Heart left ventricle (tissue), 16 donors: ENCODE data around the gene STIL. TPM values are rescaled to one million over a fixed set of nuclear protein-coding genes. Genes with fewer than 3 reads are reported as not detected.

Experiments used
- ATAC-seq, 4 donors: fragments of 200-7000 bp; cut with Tn5 transposase; one replicate each; pipeline ENCODE4 v1.9.1; 2020 to 2022; ENCODE audit warnings: moderate library complexity in 4 of 4, mild to moderate bottlenecking in 3 of 4, moderate number of reproducible peaks in 1 of 4
- DNase-seq, 5 donors: peaks; one replicate each; pipeline ENCODE4 v3.0.0-alpha.2; 2020
- H3K27ac ChIP-seq, 12 donors: fragments of 200-600 bp; sonication (generic) in 4 of 12; one replicate each; pipeline versions ENCODE4 v1.5.0 to v1.8.0; 2016 to 2022; ENCODE audit warnings: mild to moderate bottlenecking in 2 of 12
- H3K27me3 ChIP-seq, 9 donors: fragments of 200-600 bp; sonication (generic) in 2 of 9; one replicate each; pipeline versions ENCODE4 v1.5.1 to v1.8.0; 2016 to 2022; ENCODE audit warnings: mild to moderate bottlenecking in 3 of 9
- H3K36me3 ChIP-seq, 9 donors: fragments of 200-600 bp; sonication (generic) in 2 of 9; one replicate each; pipeline versions ENCODE4 v1.5.0 to v1.8.0; 2018 to 2022; ENCODE audit warnings: mild to moderate bottlenecking in 2 of 9
- H3K4me1 ChIP-seq, 12 donors: fragments of 200-600 bp; sonication (generic) in 4 of 12; one replicate each; pipeline versions ENCODE4 v1.5.0 to v1.8.0; 2016 to 2022; ENCODE audit warnings: mild to moderate bottlenecking in 3 of 12
- H3K4me3 ChIP-seq, 12 donors: fragments of 200-600 bp; sonication (generic) in 4 of 12; one replicate each; pipeline versions ENCODE4 v1.5.0 to v1.8.0; 2017 to 2022; ENCODE audit warnings: mild to moderate bottlenecking in 9 of 12, moderate library complexity in 4 of 12
- H3K9me3 ChIP-seq, 12 donors: fragments of 200-600 bp; sonication (generic) in 4 of 12; one replicate each; pipeline versions ENCODE4 v1.5.0 to v1.8.0; 2016 to 2022; ENCODE audit warnings: mild to moderate bottlenecking in 1 of 12
- CTCF ChIP-seq, 12 donors: fragments of 200-600 bp; sonication (generic) in 4 of 12; IDR thresholded peaks; one replicate each; pipeline versions ENCODE4 v1.5.0 to v1.8.0; 2018 to 2022; ENCODE audit warnings: antibody characterized with exemption in 12 of 12, mild to moderate bottlenecking in 5 of 12
- POLR2A ChIP-seq, 2 donors: fragments of 450-650 bp; IDR thresholded peaks; one replicate each; pipeline ENCODE4 v1.6.1; 2017; ENCODE audit warnings: antibody characterized with exemption in 2 of 2, mild to moderate bottlenecking in 2 of 2, moderate library complexity in 2 of 2
- WGBS, 4 donors: extraction: QIAGEN DNeasy Blood & Tissue Kit in 2 of 4; methylation state at CpG; one replicate each; pipeline versions ENCODE4 v1.1.5 to v1.1.7; 2013 to 2018; 5-methylcytosine and 5-hydroxymethylcytosine counted together
- intact Hi-C, 10 donors: fragments of 100-400 bp; cut with DNase I; formaldehyde crosslinking; loops; one replicate each; pipeline versions ENCODE4 v1.11.1 to v1.14.2; 2022
- polyA plus RNA-seq, 2 donors: library from polyadenylated mRNA; stranded (reverse); fragments of 200-250 nt; gene quantifications; one replicate each; pipeline ENCODE4 v1.2.3, GENCODE V29; 2013
- total RNA-seq, 9 donors: library from RNA; depleted of rRNA in 2 of 9; stranded (reverse); fragments of >200 nt in 2 of 9; fragmentation: NEBNext Ultra II Directional in 3 of 9; extraction: Animal tissue kit (Norgen Biotek cat#: 25700) in 3 of 9; gene quantifications; one replicate each; pipeline versions ENCODE4 v1.1.0 to v1.2.4, GENCODE V29; 2016 to 2023
- donor health status: ischemic (EF 13 %, LVEDD 7.1; RV severe dilation, severe dysfunction).
- donor health status: healthy with polysubstance abuse.
- donor health status: DM: no; HTN: yes; CAD: no.
- donor health status: DM: no; HTN: no; CAD: no.
- donor health status: ischemic (EF 25% LVEDD 6.9; RV normal size, moderate dysfunction).
- donor health status: ischemic (EF 25% LVEDD 5.7; RV mildly dilated, moderate dysfunction).
- donor health status: healthy.
- donor health status: DM: yes; HTN: yes; CAD: no.
- donor health status: ischemic (EF 35%, LVEDD 5.7; RV mildly dilated, moderate dysfunction).
- donor health status: nonischemic (EF 11% LVEDD 7.7; RV severe dilation, severe dysfunction).
- donor health status: DM: yes; HTN: yes; CAD: no.
- donor health status: PGD.
- donor health status: ischemic (EF 29% LVEDD 5.4; RV normal size, mild dysfunction).
- donor health status: nonischemic (EF 23%, LVEDD 6.1; RV moderate dilation, normal function).

STIL gene
- total and polyA plus RNA-seq, 11 donors: 0.19 to 3.1 (median 0.60) TPM

- no peak for TF ChIP-seq CTCF (IDR thresholded peaks at IDR 0.05)
- TF ChIP-seq POLR2A (IDR thresholded peaks at IDR 0.05): no peak
- Histone ChIP-seq H3K36me3 (no peaks in the 10 kb centered on the region), H3K27ac (no peak overlapping the region), H3K9me3 (no peaks in the 10 kb centered on the region), H3K27me3 (no peaks in the 10 kb centered on the region), H3K4me3 (no peak overlapping the region), H3K4me1 (peaks cover 0 to 14% (median 11%) of the 10 kb centered on the region in 12 donors)
- ATAC-seq: no peak
- WGBS, 4 donors: 86 to 98% (median 94%) methylated on average over 3 of the region's 3 CpGs
- DNase-seq: no peak
- intact Hi-C loops: loop anchor here in 1 of 10 donors (10.0 kb wide), 1 partner anchor 144 kb away; no protein-coding TSS in a partner anchor
Measured at GRCh38 chr1:47328992-47329391, 15.0 kb upstream of the STIL start.

DNA sequence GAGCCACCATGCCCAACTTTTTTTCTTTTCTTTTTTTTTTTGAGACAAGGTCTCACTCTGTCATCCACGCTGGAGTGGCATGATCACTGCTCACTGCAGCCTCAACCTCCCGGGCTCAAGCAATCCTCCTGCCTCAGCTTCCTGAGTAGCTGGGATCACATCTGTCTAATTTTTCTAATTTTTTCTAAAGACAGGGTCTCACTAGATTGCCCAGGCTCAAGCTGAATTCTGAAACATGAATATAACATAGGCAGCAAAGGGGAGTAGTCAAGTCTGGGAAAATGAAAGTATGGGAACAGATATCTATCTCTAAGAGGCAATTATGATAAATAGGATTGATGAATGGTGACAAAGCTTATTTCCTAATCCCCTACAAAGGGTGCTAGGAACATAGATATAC, 12.3 kb upstream of the STIL start:
- Histone ChIP-seq H3K4me1 (no peaks in the 10 kb centered on the region), H3K27me3 (no peaks in the 10 kb centered on the region), H3K36me3 (no peaks in the 10 kb centered on the region), H3K4me3 (no peak overlapping the region), H3K9me3 (no peaks in the 10 kb centered on the region), H3K27ac (no peak overlapping the region)
- ATAC-seq (no peak), DNase-seq (no peak)
- intact Hi-C loops: loop anchor here in 1 of 10 donors (10.0 kb wide), 1 partner anchor 141 kb away; no protein-coding TSS in a partner anchor
- WGBS, 4 donors: 46 to 92% (median 81%) methylated on average over 2 of the region's 2 CpGs
- TF ChIP-seq CTCF (IDR thresholded peaks at IDR 0.05) (no peak), POLR2A (IDR thresholded peaks at IDR 0.05) (no peak)

DNA sequence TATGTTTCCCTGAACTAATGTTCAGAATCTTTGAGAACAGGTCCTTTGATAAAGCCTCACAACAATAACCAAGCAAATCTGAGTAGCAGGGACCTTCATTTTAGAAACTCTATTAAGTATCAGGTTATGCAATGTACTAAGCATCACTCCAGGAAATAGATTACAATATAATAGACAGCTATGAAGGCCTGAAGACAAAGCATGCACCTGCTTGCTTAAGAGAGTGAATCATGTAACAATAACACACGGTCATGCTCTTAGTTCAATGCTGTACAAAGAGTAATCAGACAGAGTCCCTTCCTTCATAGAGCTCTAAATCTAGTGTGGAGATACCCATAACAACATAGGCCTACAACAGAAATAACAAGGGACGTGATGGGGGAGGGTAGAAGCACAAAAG, 11.6 kb upstream of the STIL start:
- TF ChIP-seq POLR2A (IDR thresholded peaks at IDR 0.05): no peak
- TF ChIP-seq CTCF (IDR thresholded peaks at IDR 0.05): no peak
- no peak overlapping the region for H3K4me3 ChIP-seq
- intact Hi-C loops: loop anchor here in 1 of 10 donors (10.0 kb wide), 1 partner anchor 141 kb away; no protein-coding TSS in a partner anchor
- H3K27ac ChIP-seq: no peak overlapping the region
- no peaks in the 10 kb centered on the region for H3K36me3 ChIP-seq
- 78 to 89% (median 84%) methylated on average over 2 of the region's 2 CpGs for WGBS, 4 donors
- H3K27me3 ChIP-seq: no peaks in the 10 kb centered on the region
- DNase-seq: no peak
- H3K4me1 ChIP-seq: no peaks in the 10 kb centered on the region
- no peaks in the 10 kb centered on the region for H3K9me3 ChIP-seq
- no peak for ATAC-seq

DNA sequence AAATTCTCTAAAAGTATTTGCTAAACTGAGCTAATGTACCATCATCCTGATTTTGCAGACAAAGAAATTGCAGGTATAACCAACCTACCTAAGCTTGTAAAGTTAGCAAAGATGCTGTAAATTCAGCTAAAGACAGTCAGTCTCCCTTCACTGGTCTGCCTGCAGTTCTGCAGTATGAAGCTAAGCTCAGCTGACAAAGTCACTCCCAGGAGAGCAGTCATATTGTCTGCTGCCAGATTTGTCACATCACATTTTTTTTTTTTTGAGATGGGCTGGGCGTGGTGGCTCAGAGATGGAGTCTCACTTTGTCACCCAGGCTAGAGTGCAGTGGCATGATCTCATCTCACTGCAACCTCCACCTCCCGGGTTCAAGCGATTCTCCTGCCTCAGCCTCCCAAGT, 10.7 kb upstream of the STIL start:
- TF ChIP-seq POLR2A (IDR thresholded peaks at IDR 0.05) (no peak), CTCF (IDR thresholded peaks at IDR 0.05) (no peak)
- ATAC-seq (no peak), DNase-seq (no peak)
- Histone ChIP-seq H3K4me3 (no peak overlapping the region), H3K9me3 (no peaks in the 10 kb centered on the region), H3K36me3 (no peaks in the 10 kb centered on the region), H3K27ac (no peak overlapping the region), H3K4me1 (no peaks in the 10 kb centered on the region), H3K27me3 (no peaks in the 10 kb centered on the region)
- 83 to 91% (median 89%) methylated on average over 3 of the region's 3 CpGs for WGBS, 4 donors
- intact Hi-C loops: loop anchor here in 1 of 10 donors (10.0 kb wide), 1 partner anchor 140 kb away; no protein-coding TSS in a partner anchor
